IgD-negative memory B cell (primary cell): ENCODE data around the gene POU3F3. TPM values are rescaled to one million over a fixed set of nuclear protein-coding genes. Genes with fewer than 3 reads are reported as not detected.

Experiments used
- H3K27ac Mint-ChIP-seq, 3 donors: one replicate each; pipeline ENCODE4 v1.8.0; 2020 to 2022; ENCODE audit warnings: mild to moderate bottlenecking in 3 of 3, mixed read lengths in 3 of 3, moderate library complexity in 1 of 3
- H3K27me3 Mint-ChIP-seq: one replicate; pipeline ENCODE4 v1.8.0; 2021; ENCODE audit warnings: mixed read lengths
- H3K36me3 Mint-ChIP-seq: one replicate; pipeline ENCODE4 v1.8.0; 2020; ENCODE audit warnings: mild to moderate bottlenecking, mixed read lengths
- H3K4me1 Mint-ChIP-seq, 3 donors: one replicate each; pipeline ENCODE4 v1.8.0; 2020 to 2022; ENCODE audit warnings: mixed read lengths in 3 of 3, mild to moderate bottlenecking in 1 of 3
- H3K4me3 Mint-ChIP-seq, 4 donors: one replicate each; pipeline ENCODE4 v1.8.0; 2020 to 2022; ENCODE audit warnings: mild to moderate bottlenecking in 4 of 4, mixed read lengths in 4 of 4, moderate library complexity in 3 of 4
- H3K9me3 Mint-ChIP-seq, 3 donors: one replicate each; pipeline ENCODE4 v1.8.0; 2020 to 2021; ENCODE audit warnings: mixed read lengths in 3 of 3, mild to moderate bottlenecking in 1 of 3
- polyA plus RNA-seq: library from polyadenylated mRNA; unstranded; fragments of 300-500 nt; fragmentation: Illumina TruSeq; gene quantifications from one replicate; pipeline ENCODE4 v1.2.3, GENCODE V29; 2021

Gene POU3F3
- polyA plus RNA-seq, 1 donor from 2014 or later = not detected

DNA sequence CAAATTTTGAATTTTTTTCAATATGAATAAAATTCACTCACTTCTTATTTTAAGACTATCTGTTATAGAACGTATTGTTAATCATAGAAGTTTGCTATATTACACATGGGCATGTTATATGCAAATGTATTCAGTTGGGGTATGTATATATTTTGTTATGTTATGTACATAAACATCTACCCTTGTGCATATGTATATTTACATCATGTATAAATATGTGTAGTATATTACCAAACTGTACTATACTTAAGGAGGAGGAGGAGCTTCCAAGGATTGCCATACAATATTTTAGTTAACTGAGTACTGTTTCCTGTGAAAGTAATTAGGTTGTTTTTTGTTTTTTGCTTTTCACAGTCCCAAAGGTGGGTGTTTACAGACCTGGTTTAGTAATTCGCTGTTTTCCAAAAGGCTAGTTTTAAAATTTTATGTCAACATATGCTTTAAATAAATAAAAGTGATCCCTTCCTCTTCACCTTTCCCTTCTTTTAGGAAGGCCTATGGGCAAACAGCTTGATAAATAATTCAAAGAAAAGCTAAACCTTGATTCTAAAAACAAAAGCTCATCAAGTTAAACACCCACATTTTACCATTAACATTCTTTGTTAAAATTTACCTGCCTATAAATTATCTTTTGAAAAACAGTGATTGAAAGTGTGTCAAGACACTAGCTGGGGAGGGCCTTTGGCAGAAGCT, 12.9 kb upstream of the POU3F3 start:
- Mint-ChIP-seq H3K36me3 (peaks cover 2% of the 10 kb centered on the region), H3K4me3 (peak overlapping the region in 2 of 4 donors; percentile 19 to 46), H3K27me3 (peaks cover 35% of the 10 kb centered on the region)

GRCh38 chr2:104841744-104842143, 12.2 kb upstream of the POU3F3 start:
- H3K9me3 Mint-ChIP-seq = peaks cover 0 to 10% (median 2%) of the 10 kb centered on the region in 3 donors
- peak overlapping the region; percentile 16 to 88 (median 23) for H3K27ac Mint-ChIP-seq
- H3K36me3 Mint-ChIP-seq = peaks cover 2% of the 10 kb centered on the region
- peaks cover 41% of the 10 kb centered on the region for H3K27me3 Mint-ChIP-seq
- peaks cover 0 to 7% (median 6%) of the 10 kb centered on the region in 3 donors for H3K4me1 Mint-ChIP-seq
- peak overlapping the region in 2 of 4 donors; percentile 19 to 46 for H3K4me3 Mint-ChIP-seq

More for the DNA sequence above, 12.9 kb upstream of the POU3F3 start:
- Mint-ChIP-seq H3K27ac (peak overlapping the region in 1 of 3 donors; percentile 88), H3K4me1 (peaks cover 0 to 7% (median 6%) of the 10 kb centered on the region in 3 donors), H3K9me3 (peaks cover 0 to 9% (median 2%) of the 10 kb centered on the region in 3 donors)

DNA sequence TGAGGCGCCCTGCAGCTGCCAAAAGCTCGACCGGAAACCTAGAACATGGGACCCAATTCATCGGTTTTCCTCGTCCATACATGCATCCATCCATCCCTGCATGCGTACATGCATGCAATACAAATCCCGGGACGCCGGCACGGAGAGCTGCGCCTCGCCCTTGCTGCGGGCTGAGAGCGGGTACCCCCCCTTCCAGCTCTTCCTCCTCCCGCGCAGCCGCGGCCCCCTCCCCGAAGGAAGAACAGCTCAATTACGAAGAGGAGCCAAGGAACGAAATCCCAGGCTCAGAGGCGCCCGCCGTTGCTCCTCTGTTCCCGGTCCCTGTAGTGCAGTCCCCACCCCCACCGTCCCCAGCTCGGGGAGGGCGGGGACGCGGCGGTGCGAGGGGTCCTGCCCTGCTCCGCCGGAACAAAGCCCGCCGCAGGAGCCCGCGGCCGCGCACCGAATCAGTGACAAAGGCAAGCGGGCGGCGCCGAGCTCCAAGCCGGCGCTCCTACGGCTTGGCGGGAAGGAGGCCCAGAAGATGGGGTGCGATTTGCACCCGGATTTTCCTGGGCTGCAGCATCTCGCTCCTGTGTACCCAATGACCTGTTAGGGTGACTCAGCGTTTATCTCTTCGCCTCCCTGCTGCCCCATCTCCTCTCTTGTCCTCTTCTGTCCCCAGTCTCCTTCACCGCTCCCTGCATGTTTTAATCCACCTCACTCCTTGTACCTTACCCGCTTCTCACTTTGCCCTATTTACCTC, 8.9 kb upstream of the POU3F3 start:
- Mint-ChIP-seq H3K9me3 (peaks cover 2 to 10% (median 2%) of the 10 kb centered on the region in 3 donors), H3K36me3 (peaks cover 2% of the 10 kb centered on the region), H3K4me3 (peak overlapping the region in 3 of 4 donors; percentile 1 to 77 (median 74)), H3K27me3 (peaks cover 59% of the 10 kb centered on the region), H3K4me1 (peaks cover 6 to 20% (median 7%) of the 10 kb centered on the region in 3 donors), H3K27ac (peak overlapping the region; percentile 45 to 87 (median 81))

DNA sequence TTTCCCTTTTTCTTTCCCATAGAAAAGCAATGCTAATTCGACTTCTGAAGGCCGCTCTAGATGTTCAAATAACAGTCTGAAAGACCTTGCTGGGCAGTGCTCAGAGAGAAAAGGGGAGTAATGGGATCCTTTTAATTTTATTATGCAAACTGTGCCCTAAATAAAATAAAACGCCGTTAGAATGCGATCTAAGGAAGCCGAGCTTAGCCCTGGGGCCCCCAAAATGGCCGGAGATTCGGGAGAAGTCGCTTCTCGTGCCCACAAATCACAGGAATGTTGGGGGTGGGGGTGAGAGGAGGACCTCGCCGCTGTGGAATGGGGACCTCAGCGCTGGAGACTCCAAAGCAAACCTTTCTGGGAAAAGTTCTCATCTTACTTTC, 8.4 kb upstream of the POU3F3 start:
- Mint-ChIP-seq H3K36me3 (peaks cover 2% of the 10 kb centered on the region), H3K27me3 (peaks cover 65% of the 10 kb centered on the region)

GRCh38 chr2:104845946-104846785, 7.7 kb upstream of the POU3F3 start:
- H3K27ac Mint-ChIP-seq = peak overlapping the region; percentile 68 to 87 (median 81)

More for the DNA sequence above, 8.4 kb upstream of the POU3F3 start:
- H3K4me3 Mint-ChIP-seq = peak overlapping the region in 3 of 4 donors; percentile 47 to 77 (median 74)
- peaks cover 2 to 10% (median 2%) of the 10 kb centered on the region in 3 donors for H3K9me3 Mint-ChIP-seq
- H3K27ac Mint-ChIP-seq = peak overlapping the region; percentile 45 to 87 (median 81)
- H3K4me1 Mint-ChIP-seq = peaks cover 7 to 23% (median 7%) of the 10 kb centered on the region in 3 donors

DNA sequence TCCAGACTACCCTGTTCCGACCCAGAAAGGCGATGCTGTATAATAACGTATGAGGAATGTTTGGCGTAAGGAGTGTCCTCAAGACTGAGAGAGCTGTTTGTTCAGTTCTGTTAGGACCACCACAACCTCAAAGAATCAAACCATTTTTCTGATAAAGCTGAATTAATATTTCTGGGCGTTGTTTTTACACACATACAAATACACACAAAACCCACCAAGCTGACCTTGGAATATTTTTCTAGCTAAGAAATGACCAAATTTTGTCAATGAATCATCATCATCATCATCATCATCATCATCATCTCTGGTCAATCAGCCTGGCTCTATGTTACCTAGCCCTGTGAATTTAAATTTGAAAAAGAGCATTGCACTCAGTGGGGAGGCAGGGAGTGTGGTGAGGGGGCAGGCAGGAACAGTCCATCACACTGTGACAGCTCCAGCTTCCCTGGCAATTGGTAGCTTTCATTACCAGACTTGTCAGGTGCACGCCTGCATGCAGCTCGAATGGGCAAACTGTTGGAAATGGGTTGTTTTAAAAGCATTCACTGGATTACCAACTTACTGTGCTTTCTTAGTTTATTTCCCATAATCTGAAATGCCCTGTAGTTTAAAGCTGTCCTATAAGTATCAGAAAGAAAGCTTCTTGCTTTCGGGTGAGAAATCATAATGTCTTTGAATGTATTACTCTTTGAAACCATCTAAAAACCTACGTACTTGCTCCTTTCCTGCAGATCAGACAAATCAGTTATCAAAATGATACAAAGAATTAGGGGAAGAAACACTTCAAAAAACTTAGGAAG, 6.9 kb upstream of the POU3F3 start:
- Mint-ChIP-seq H3K9me3 (peaks cover 2 to 10% (median 2%) of the 10 kb centered on the region in 3 donors), H3K36me3 (peaks cover 2% of the 10 kb centered on the region), H3K4me3 (peak overlapping the region in 2 of 4 donors; percentile 73 to 74), H3K4me1 (peaks cover 8 to 28% (median 10%) of the 10 kb centered on the region in 3 donors), H3K27ac (peak overlapping the region; percentile 9 to 81 (median 68)), H3K27me3 (peaks cover 70% of the 10 kb centered on the region)

More at GRCh38 chr2:104845946-104846785, 7.7 kb upstream of the POU3F3 start:
- Mint-ChIP-seq H3K9me3 (peaks cover 2 to 10% (median 2%) of the 10 kb centered on the region in 3 donors), H3K4me1 (peaks cover 7 to 23% (median 8%) of the 10 kb centered on the region in 3 donors), H3K36me3 (peaks cover 2% of the 10 kb centered on the region), H3K27me3 (peaks cover 70% of the 10 kb centered on the region), H3K4me3 (peak overlapping the region in 2 of 4 donors; percentile 73 to 74)

- peaks cover 2 to 10% (median 2%) of the 10 kb centered on the region in 3 donors for H3K9me3 Mint-ChIP-seq
- H3K27me3 Mint-ChIP-seq = peaks cover 70% of the 10 kb centered on the region
- peaks cover 9 to 32% (median 13%) of the 10 kb centered on the region in 3 donors for H3K4me1 Mint-ChIP-seq
- peaks cover 2% of the 10 kb centered on the region for H3K36me3 Mint-ChIP-seq
- H3K4me3 Mint-ChIP-seq = peak overlapping the region in 2 of 4 donors; percentile 29 to 74
- peak overlapping the region in 2 of 3 donors; percentile 2 to 81 for H3K27ac Mint-ChIP-seq
Measured at GRCh38 chr2:104847586-104848160, 6.2 kb upstream of the POU3F3 start.

DNA sequence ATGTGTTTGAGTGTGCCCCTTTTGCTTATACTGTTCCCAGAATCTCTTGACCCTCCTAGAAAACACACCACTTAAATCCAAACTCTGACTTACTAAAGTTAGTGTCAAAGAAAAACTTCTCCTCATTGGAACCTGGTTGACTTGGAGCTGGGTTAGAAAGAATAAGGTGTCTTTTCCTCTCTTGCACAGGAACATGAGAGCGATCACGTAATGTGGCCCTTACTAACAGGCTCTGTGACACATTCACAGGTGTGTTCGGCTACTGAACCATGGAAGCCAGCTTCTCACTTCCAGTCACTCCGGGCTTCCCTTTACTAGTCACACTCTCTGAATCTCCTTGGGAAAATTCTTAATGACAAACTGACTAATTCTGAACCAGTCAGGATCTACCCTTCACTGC, 5.4 kb upstream of the POU3F3 start:
- H3K27me3 Mint-ChIP-seq = peaks cover 74% of the 10 kb centered on the region
- peak overlapping the region; percentile 2 to 81 (median 27) for H3K27ac Mint-ChIP-seq
- peaks cover 11 to 39% (median 17%) of the 10 kb centered on the region in 3 donors for H3K4me1 Mint-ChIP-seq
- peak overlapping the region in 1 of 4 donors; percentile 74 for H3K4me3 Mint-ChIP-seq
- H3K36me3 Mint-ChIP-seq = peaks cover 3% of the 10 kb centered on the region
- H3K9me3 Mint-ChIP-seq = peaks cover 2 to 9% (median 2%) of the 10 kb centered on the region in 3 donors

- H3K27ac Mint-ChIP-seq = peak overlapping the region in 2 of 3 donors; percentile 2 to 81
- peak overlapping the region in 1 of 4 donors; percentile 74 for H3K4me3 Mint-ChIP-seq
- peaks cover 3% of the 10 kb centered on the region for H3K36me3 Mint-ChIP-seq
- peaks cover 2 to 8% (median 2%) of the 10 kb centered on the region in 3 donors for H3K9me3 Mint-ChIP-seq
- peaks cover 11 to 41% (median 20%) of the 10 kb centered on the region in 3 donors for H3K4me1 Mint-ChIP-seq
- H3K27me3 Mint-ChIP-seq = peaks cover 74% of the 10 kb centered on the region
Measured at GRCh38 chr2:104849101-104849500, 4.8 kb upstream of the POU3F3 start.

- Mint-ChIP-seq H3K27me3 (peaks cover 77% of the 10 kb centered on the region), H3K36me3 (peaks cover 3% of the 10 kb centered on the region), H3K9me3 (peaks cover 0 to 11% (median 2%) of the 10 kb centered on the region in 3 donors), H3K4me3 (peak overlapping the region in 1 of 4 donors; percentile 74), H3K27ac (peak overlapping the region; percentile 2 to 81 (median 80)), H3K4me1 (peaks cover 12 to 45% (median 20%) of the 10 kb centered on the region in 3 donors)
Measured at GRCh38 chr2:104849618-104850141, 4.2 kb upstream of the POU3F3 start.

DNA sequence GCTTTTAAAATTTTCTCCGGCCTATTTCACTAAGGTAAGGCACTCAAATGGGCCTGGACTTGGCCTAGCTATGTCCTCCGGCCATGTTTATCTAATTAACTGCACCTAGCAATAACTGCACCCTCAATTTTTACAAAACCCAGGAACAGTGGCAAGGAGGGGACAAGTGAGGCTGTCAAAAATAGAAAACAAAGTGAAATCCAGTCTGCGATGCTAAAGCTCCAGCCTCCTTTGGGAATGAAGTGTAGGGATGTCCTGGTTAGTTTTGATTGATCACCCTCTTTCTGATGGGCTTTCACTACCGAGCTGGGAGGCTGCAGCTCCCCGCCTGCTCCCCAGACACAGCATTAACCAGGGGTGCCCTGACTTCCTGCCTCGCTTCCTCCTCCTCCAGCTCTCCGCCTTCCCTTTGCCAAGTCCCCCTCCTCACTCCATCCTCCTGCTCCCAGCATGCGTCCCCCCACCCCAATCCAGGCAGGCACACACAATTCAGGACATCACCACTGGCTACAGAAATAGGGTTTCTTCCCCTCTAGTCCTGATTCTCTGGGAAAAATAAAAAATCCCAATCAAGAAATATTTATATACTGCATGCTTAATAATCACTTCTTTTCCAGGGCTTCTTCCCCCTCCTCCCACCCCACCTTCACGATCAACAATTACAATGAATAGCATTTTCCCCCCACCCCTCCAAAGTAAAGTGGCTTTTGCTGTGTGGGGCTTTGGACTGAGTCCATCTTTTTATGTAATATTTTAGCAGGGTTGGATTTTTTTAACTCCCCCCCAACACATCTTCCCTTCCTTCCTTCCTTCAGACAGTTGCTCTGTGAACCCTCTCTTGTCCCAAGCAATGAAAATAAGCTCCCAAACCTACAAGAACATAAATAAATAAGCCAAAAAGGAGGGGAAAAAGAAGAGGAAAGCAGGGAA, 3.3 kb upstream of the POU3F3 start:
- H3K27ac Mint-ChIP-seq = peak overlapping the region; percentile 33 to 97 (median 80)

More for the DNA sequence above, 3.3 kb upstream of the POU3F3 start:
- Mint-ChIP-seq H3K27me3 (peaks cover 72% of the 10 kb centered on the region), H3K4me1 (peaks cover 10 to 45% (median 15%) of the 10 kb centered on the region in 3 donors), H3K4me3 (peak overlapping the region in 1 of 4 donors; percentile 74), H3K36me3 (peaks cover 1% of the 10 kb centered on the region), H3K9me3 (peaks cover 0 to 10% (median 2%) of the 10 kb centered on the region in 3 donors)
